Liver (tissue), 9 donors: ENCODE data around the gene ITPKA. TPM values are rescaled to one million over a fixed set of nuclear protein-coding genes. Genes with fewer than 3 reads are reported as not detected.

Experiments
- DNase-seq: peaks from one replicate; pipeline ENCODE4 v3.0.0-alpha.2; 2017; ENCODE audit warnings: low spot score
- H3K27ac ChIP-seq, 2 donors: one replicate each; pipeline ENCODE4 v1.7.0; 2013; ENCODE audit warnings: inconsistent platforms in 2 of 2, low read length in 2 of 2, control low read depth in 1 of 2, low read depth in 1 of 2, mild to moderate bottlenecking in 1 of 2
- H3K27me3 ChIP-seq, 4 donors: one replicate each; pipeline versions ENCODE4 v1.6.1 to v1.7.0; 2013; ENCODE audit warnings: low read length in 3 of 4, inconsistent platforms in 1 of 4, mild to moderate bottlenecking in 1 of 4, moderate library complexity in 1 of 4; ENCODE audit not compliant: control insufficient read depth in 4 of 4, insufficient read depth in 4 of 4
- H3K36me3 ChIP-seq, 4 donors: one replicate each; pipeline versions ENCODE4 v1.6.1 to v1.7.0; 2013; ENCODE audit warnings: low read length in 3 of 4, mild to moderate bottlenecking in 3 of 4, low read depth in 1 of 4, moderate library complexity in 1 of 4; ENCODE audit not compliant: control insufficient read depth in 4 of 4, insufficient read depth in 3 of 4
- H3K4me1 ChIP-seq, 4 donors: one replicate each; pipeline versions ENCODE4 v1.6.1 to v1.7.0; 2013; ENCODE audit warnings: low read length in 3 of 4, mild to moderate bottlenecking in 3 of 4, moderate library complexity in 1 of 4; ENCODE audit not compliant: control insufficient read depth in 4 of 4, insufficient read depth in 4 of 4
- H3K4me3 ChIP-seq, 3 donors: one replicate each; pipeline versions ENCODE4 v1.6.1 to v1.7.0; 2013; ENCODE audit warnings: low read length in 3 of 3, control low read depth in 1 of 3, low read depth in 1 of 3, mild to moderate bottlenecking in 1 of 3
- H3K9ac ChIP-seq, 2 donors: one replicate each; pipeline ENCODE4 v1.7.0; 2013; ENCODE audit warnings: low read length in 2 of 2, mild to moderate bottlenecking in 2 of 2, moderate library complexity in 2 of 2, control low read depth in 1 of 2, low read depth in 1 of 2
- H3K9me3 ChIP-seq, 4 donors: one replicate each; pipeline versions ENCODE4 v1.6.1 to v1.7.0; 2013; ENCODE audit warnings: low read length in 3 of 4; ENCODE audit not compliant: control insufficient read depth in 4 of 4
- EGR1 ChIP-seq, 2 donors: IDR thresholded peaks; 2 replicates each; pipeline ENCODE4 v1.6.1; 2016 to 2018; ENCODE audit warnings: antibody characterized with exemption in 2 of 2, low read depth in 2 of 2
- FOXA1 ChIP-seq: IDR thresholded peaks from 2 replicates; pipeline ENCODE4 v1.6.1; 2016; ENCODE audit warnings: antibody characterized with exemption
- FOXA2 ChIP-seq: IDR thresholded peaks from 2 replicates; pipeline ENCODE4 v1.6.1; 2016; ENCODE audit warnings: antibody characterized with exemption
- GABPA ChIP-seq, 2 donors: IDR thresholded peaks in 1 of 2; conservative IDR thresholded peaks in 1 of 2; 2 replicates each; pipeline ENCODE4 v1.6.1; 2016; ENCODE audit warnings: antibody characterized with exemption in 2 of 2, mild to moderate bottlenecking in 1 of 2, moderate library complexity in 1 of 2
- HNF4A ChIP-seq, 2 donors: conservative IDR thresholded peaks; 2 replicates each; pipeline ENCODE4 v1.6.1; 2016; ENCODE audit warnings: antibody characterized with exemption in 2 of 2, mild to moderate bottlenecking in 2 of 2
- HNF4G ChIP-seq: IDR thresholded peaks from 2 replicates; pipeline ENCODE4 v1.6.1; 2016; ENCODE audit warnings: antibody characterized with exemption
- JUND ChIP-seq, 2 donors: IDR thresholded peaks; 2 replicates each; pipeline ENCODE4 v1.6.1; 2016; ENCODE audit warnings: antibody characterized with exemption in 2 of 2
- NR2F2 ChIP-seq: IDR thresholded peaks from 2 replicates; pipeline ENCODE4 v1.6.1; 2016; ENCODE audit warnings: antibody characterized with exemption
- RAD21 ChIP-seq, 2 donors: IDR thresholded peaks; 2 replicates each; pipeline ENCODE4 v1.6.1; 2016; ENCODE audit warnings: antibody characterized with exemption in 2 of 2, mild to moderate bottlenecking in 2 of 2
- RXRA ChIP-seq, 2 donors: IDR thresholded peaks; 2 replicates each; pipeline ENCODE4 v1.6.1; 2017 to 2018; ENCODE audit warnings: antibody characterized with exemption in 2 of 2, mild to moderate bottlenecking in 1 of 2
- TAF1 ChIP-seq: conservative IDR thresholded peaks from 2 replicates; pipeline ENCODE4 v1.6.1; 2016; ENCODE audit warnings: antibody characterized with exemption, mild to moderate bottlenecking
- YY1 ChIP-seq: IDR thresholded peaks from 2 replicates; pipeline ENCODE4 v1.6.1; 2016; ENCODE audit warnings: antibody characterized with exemption, mild to moderate bottlenecking
- WGBS: extraction: QIAGEN DNeasy Blood & Tissue Kit; methylation state at CpG from one replicate; pipeline ENCODE4 v1.1.7; 2013; 5-methylcytosine and 5-hydroxymethylcytosine counted together
- polyA plus RNA-seq, 2 donors: library from polyadenylated mRNA; stranded (reverse) in 1 of 2; unstranded in 1 of 2; fragments of 200-250 nt in 1 of 2; fragments of >200 nt in 1 of 2; fragmentation: Nextera tagmentation in 1 of 2; extraction: Ambion mirVana in 1 of 2; gene quantifications; one replicate each; pipeline versions ENCODE4 v1.2.1 to v1.2.3, GENCODE V29; 2013 to 2015
- total RNA-seq, 2 donors: library from RNA; depleted of rRNA; stranded (reverse); fragments of >200 nt; gene quantifications; one replicate each; pipeline ENCODE4 v1.2.3, GENCODE V29; 2014
- TF ChIP-seq, protein P1 (sequence below): IDR thresholded peaks from 2 replicates; pipeline ENCODE4 v1.6.1; 2016; ENCODE audit warnings: antibody characterized with exemption, mild to moderate bottlenecking
- TF ChIP-seq, protein P2 (sequence below): fragments of 150-350 bp; IDR thresholded peaks from 2 replicates; pipeline ENCODE4 v1.5.1; 2017; ENCODE audit warnings: improper control_type of control experiment, low read depth, low read length; ENCODE audit not compliant: missing input control
- TF ChIP-seq, protein P3 (sequence below): IDR thresholded peaks from 2 replicates; pipeline ENCODE4 v1.6.1; 2016; ENCODE audit warnings: antibody characterized with exemption
- TF ChIP-seq, protein P4 (sequence below): IDR thresholded peaks from 2 replicates; pipeline ENCODE4 v1.6.1; 2016; ENCODE audit warnings: antibody characterized with exemption
- TF ChIP-seq, protein P5 (sequence below): IDR thresholded peaks from 2 replicates; pipeline ENCODE4 v1.6.1; 2016; ENCODE audit warnings: antibody characterized with exemption
- donor health status: healthy.
- donor health status: healthy.
- donor health status: healthy.
- donor health status: healthy.
- donor health status: healthy.

ITPKA gene
- total RNA-seq: 1 to 10 TPM; 1.4 to 2.4 TPM
- polyA plus RNA-seq: under 1 TPM; 0.36 to 0.92 TPM

DNA sequence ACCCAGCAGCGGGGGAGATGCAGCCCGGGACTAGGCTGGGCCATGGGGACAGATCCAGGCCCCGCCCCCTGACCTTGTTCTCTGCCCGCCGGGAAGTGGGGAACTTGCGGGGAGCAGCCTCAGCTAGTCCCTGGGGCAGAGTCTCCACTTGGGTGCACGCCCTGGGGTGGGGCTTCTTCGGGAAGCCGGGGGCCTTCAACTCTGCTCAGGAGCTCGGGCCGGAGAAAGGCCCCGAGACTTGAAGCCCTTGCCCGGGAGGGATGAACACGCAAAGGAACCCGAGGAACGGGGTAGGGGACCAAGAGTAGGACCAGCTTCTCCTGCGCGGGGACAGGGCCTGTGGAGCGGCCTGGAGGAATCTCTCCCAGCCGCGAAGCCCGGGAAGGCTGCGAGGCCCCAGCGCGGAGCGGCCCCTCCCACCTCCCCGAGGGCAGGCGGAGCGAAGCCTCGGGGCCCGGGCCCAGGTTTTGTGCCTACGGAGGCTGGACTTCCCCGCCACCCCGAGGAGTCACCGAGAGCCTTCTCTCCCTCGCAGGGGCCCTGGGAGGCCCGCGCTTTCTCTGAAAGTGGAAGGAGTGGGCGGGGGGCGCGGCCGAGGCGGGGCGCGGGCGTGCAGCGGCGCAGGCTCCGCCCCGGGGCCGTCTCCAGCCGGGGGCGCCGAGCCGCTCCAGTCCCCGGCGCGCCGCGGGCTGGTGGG is at the start of gene ITPKA:
ITPKA (plus strand) TSS at position 670 of the 697 bp plus-strand sequence. CDS start 54 bp downstream, outside the sequence.
- Histone ChIP-seq H3K4me1 (peaks cover 16 to 40% (median 31%) of the 10 kb centered on the region in 4 donors), H3K27me3 (no peaks in the 10 kb centered on the region), H3K9ac (no peak within 1 kb of the TSS), H3K4me3 (peak within 1 kb of the TSS; percentile 45 to 71 (median 68)), H3K9me3 (no peaks in the 10 kb centered on the region), H3K36me3 (no peaks in the 10 kb centered on the region), H3K27ac (peak within 1 kb of the TSS in 1 of 2 donors; percentile 35)
- under 1% methylated on average over 60 of the region's 60 CpGs for WGBS
- peak; percentile 61 for DNase-seq
- TF ChIP-seq, protein P1, sequence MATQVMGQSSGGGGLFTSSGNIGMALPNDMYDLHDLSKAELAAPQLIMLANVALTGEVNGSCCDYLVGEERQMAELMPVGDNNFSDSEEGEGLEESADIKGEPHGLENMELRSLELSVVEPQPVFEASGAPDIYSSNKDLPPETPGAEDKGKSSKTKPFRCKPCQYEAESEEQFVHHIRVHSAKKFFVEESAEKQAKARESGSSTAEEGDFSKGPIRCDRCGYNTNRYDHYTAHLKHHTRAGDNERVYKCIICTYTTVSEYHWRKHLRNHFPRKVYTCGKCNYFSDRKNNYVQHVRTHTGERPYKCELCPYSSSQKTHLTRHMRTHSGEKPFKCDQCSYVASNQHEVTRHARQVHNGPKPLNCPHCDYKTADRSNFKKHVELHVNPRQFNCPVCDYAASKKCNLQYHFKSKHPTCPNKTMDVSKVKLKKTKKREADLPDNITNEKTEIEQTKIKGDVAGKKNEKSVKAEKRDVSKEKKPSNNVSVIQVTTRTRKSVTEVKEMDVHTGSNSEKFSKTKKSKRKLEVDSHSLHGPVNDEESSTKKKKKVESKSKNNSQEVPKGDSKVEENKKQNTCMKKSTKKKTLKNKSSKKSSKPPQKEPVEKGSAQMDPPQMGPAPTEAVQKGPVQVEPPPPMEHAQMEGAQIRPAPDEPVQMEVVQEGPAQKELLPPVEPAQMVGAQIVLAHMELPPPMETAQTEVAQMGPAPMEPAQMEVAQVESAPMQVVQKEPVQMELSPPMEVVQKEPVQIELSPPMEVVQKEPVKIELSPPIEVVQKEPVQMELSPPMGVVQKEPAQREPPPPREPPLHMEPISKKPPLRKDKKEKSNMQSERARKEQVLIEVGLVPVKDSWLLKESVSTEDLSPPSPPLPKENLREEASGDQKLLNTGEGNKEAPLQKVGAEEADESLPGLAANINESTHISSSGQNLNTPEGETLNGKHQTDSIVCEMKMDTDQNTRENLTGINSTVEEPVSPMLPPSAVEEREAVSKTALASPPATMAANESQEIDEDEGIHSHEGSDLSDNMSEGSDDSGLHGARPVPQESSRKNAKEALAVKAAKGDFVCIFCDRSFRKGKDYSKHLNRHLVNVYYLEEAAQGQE: no peak
- TF ChIP-seq FOXA1 (no peak), RXRA (IDR thresholded peaks at IDR 0.05) (peak in 1 of 2 donors; percentile 16), RAD21 (IDR thresholded peaks at IDR 0.05) (no peak), JUND (IDR thresholded peaks at IDR 0.05) (no peak), TAF1 (no peak), YY1 (no peak), FOXA2 (no peak), EGR1 (IDR thresholded peaks at IDR 0.05; ENCODE audit: low read depth in 2 of 2) (peak; percentile 72 to 79), HNF4A (conservative IDR thresholded peaks at IDR 0.05) (peak in 1 of 2 donors; percentile 57)
- TF ChIP-seq, protein P2, sequence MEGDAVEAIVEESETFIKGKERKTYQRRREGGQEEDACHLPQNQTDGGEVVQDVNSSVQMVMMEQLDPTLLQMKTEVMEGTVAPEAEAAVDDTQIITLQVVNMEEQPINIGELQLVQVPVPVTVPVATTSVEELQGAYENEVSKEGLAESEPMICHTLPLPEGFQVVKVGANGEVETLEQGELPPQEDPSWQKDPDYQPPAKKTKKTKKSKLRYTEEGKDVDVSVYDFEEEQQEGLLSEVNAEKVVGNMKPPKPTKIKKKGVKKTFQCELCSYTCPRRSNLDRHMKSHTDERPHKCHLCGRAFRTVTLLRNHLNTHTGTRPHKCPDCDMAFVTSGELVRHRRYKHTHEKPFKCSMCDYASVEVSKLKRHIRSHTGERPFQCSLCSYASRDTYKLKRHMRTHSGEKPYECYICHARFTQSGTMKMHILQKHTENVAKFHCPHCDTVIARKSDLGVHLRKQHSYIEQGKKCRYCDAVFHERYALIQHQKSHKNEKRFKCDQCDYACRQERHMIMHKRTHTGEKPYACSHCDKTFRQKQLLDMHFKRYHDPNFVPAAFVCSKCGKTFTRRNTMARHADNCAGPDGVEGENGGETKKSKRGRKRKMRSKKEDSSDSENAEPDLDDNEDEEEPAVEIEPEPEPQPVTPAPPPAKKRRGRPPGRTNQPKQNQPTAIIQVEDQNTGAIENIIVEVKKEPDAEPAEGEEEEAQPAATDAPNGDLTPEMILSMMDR: no peak
- TF ChIP-seq, protein P3, sequence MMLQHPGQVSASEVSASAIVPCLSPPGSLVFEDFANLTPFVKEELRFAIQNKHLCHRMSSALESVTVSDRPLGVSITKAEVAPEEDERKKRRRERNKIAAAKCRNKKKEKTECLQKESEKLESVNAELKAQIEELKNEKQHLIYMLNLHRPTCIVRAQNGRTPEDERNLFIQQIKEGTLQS: no peak
- TF ChIP-seq, protein P4, sequence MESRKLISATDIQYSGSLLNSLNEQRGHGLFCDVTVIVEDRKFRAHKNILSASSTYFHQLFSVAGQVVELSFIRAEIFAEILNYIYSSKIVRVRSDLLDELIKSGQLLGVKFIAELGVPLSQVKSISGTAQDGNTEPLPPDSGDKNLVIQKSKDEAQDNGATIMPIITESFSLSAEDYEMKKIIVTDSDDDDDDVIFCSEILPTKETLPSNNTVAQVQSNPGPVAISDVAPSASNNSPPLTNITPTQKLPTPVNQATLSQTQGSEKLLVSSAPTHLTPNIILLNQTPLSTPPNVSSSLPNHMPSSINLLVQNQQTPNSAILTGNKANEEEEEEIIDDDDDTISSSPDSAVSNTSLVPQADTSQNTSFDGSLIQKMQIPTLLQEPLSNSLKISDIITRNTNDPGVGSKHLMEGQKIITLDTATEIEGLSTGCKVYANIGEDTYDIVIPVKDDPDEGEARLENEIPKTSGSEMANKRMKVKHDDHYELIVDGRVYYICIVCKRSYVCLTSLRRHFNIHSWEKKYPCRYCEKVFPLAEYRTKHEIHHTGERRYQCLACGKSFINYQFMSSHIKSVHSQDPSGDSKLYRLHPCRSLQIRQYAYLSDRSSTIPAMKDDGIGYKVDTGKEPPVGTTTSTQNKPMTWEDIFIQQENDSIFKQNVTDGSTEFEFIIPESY: no peak
- TF ChIP-seq, protein P5, sequence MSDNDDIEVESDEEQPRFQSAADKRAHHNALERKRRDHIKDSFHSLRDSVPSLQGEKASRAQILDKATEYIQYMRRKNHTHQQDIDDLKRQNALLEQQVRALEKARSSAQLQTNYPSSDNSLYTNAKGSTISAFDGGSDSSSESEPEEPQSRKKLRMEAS: no peak

DNA sequence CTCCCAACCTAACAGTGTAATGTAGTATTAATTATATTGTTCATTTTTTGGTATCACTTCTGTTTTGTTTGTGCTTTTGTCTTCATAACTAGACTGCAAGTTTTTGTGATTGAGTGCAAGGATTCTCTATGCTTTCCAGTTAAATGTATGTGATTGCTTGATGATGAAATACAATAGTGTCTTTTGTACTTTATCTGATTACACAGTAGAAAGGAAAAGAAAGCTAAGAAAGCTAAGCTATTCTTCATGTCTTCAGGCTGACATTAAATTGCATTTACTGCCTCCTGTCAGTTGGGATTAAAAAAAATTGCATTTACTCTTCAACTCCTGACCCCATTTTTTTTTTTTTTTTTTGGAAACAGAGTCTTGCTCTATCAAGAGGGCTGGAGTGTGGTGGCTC is 48.3 kb upstream of the ITPKA start:
- H3K4me3 ChIP-seq: no peak overlapping the region

More for the DNA sequence above, 48.3 kb upstream of the ITPKA start:
- no peaks in the 10 kb centered on the region for H3K4me1 ChIP-seq
- no peaks in the 10 kb centered on the region for H3K9me3 ChIP-seq
- no peak for DNase-seq
- TF ChIP-seq, protein P2: no peak
- no peak for TF ChIP-seq TAF1
- TF ChIP-seq EGR1 (IDR thresholded peaks at IDR 0.05; ENCODE audit: low read depth in 2 of 2): no peak
- TF ChIP-seq GABPA (IDR thresholded peaks at IDR 0.05 in 1 of 2, conservative IDR thresholded peaks at IDR 0.05 in 1 of 2): no peak
- TF ChIP-seq HNF4G: no peak
- TF ChIP-seq NR2F2: no peak
- H3K36me3 ChIP-seq: peaks cover 0 to 5% (median 1%) of the 10 kb centered on the region in 4 donors
- H3K9ac ChIP-seq: no peak overlapping the region
- H3K27me3 ChIP-seq: no peaks in the 10 kb centered on the region
- no peak overlapping the region for H3K27ac ChIP-seq
